K562 (cell line): ENCODE data around the gene NES. TPM values are rescaled to one million over a fixed set of nuclear protein-coding genes. Genes with fewer than 3 reads are reported as not detected.

ENCODE experiments used
- ATAC-seq: fragments of 200-7000 bp; cut with Tn5 transposase; 3 replicates; pipeline ENCODE4 v1.9.1; 2020; ENCODE audit warnings: moderate library complexity
- BruUV-seq: library from RNA; stranded (reverse); fragments of 400-500 nt; replicated peaks from 2 replicates; lab custom pipeline; 2021; lab: Mats Ljungman, UMichigan
- CTCF ChIA-PET: fragments of 300-600 bp; formaldehyde crosslinking; extraction: SDS; loops from one replicate; lab custom pipeline; 2021; ENCODE audit warnings: low intra/inter-chr PET ratio; lab: Yijun Ruan, JAX
- POLR2A ChIA-PET: fragments of 300-600, 350-650 bp; sonication (Branson Sonifier 250); formaldehyde crosslinking; extraction: SDS; loops from one replicate; lab custom pipeline; 2021; ENCODE audit warnings: antibody characterized with exemption, inconsistent platforms; lab: Yijun Ruan, JAX
- DNase-seq, 4 experiments: peaks; one replicate each; pipeline versions ENCODE4 v3.0.0 to v3.0.0-alpha.2; 2011 to 2018; ENCODE audit warnings: low spot score in 3 of 4, mixed read lengths in 3 of 4; ENCODE audit errors: extremely low read depth in 1 of 4
- FAIRE-seq: peaks from 2 replicates; lab custom pipeline; 2011; peaks lifted over from hg19 to GRCh38; lab: Jason Lieb, UNC
- H2AFZ ChIP-seq: 2 replicates; pipeline ENCODE4 v1.6.0; 2011; ENCODE audit warnings: low read depth, low read length, control low read depth, inconsistent platforms
- H3K27ac ChIP-seq: fragments of 200-600 bp; 3 replicates; pipeline ENCODE4 v1.8.0; 2011; ENCODE audit warnings: low read depth, mild to moderate bottlenecking, control low read depth, inconsistent platforms, low read length, moderate library complexity, mixed read lengths; ENCODE audit errors: extremely low read depth
- H3K27me3 ChIP-seq, 2 experiments: fragments of 300-600 bp in 1 of 2; 2 replicates in 1 of 2; 3 replicates in 1 of 2; pipeline versions ENCODE4 v1.6.0 to v1.8.0; 2011; ENCODE audit warnings: inconsistent platforms in 2 of 2, low read length in 2 of 2, mild to moderate bottlenecking in 1 of 2, mixed read lengths in 1 of 2, moderate library complexity in 1 of 2; ENCODE audit not compliant: control insufficient read depth in 2 of 2, insufficient read depth in 2 of 2
- H3K36me3 ChIP-seq: fragments of 300-600 bp; 3 replicates; pipeline ENCODE4 v1.8.0; 2011; ENCODE audit warnings: mild to moderate bottlenecking, low read length, inconsistent platforms; ENCODE audit not compliant: control insufficient read depth, insufficient read depth
- H3K4me1 ChIP-seq, 2 experiments: fragments of 200-600 bp in 1 of 2; replicated peaks in 1 of 2; 2 replicates in 1 of 2; 3 replicates in 1 of 2; pipeline versions ENCODE4 v1.5.1 to v1.8.0; 2011; ENCODE audit warnings: inconsistent platforms in 2 of 2, low read length in 2 of 2, mild to moderate bottlenecking in 1 of 2, mixed read lengths in 1 of 2, moderate library complexity in 1 of 2; ENCODE audit not compliant: control insufficient read depth in 2 of 2, insufficient read depth in 2 of 2
- H3K4me2 ChIP-seq: 2 replicates; pipeline ENCODE4 v1.6.1; 2011; ENCODE audit warnings: low read length, control low read depth, inconsistent platforms, mixed read lengths; ENCODE audit not compliant: insufficient read depth
- H3K4me3 ChIP-seq: fragments of 200-600 bp; sonication (generic), shearing (Covaris generic); 2 replicates; pipeline ENCODE4 v1.5.1; 2016; ENCODE audit warnings: control low read depth, inconsistent platforms
- H3K79me2 ChIP-seq: fragments of 200-600 bp; 3 replicates; pipeline ENCODE4 v1.8.0; 2011; ENCODE audit warnings: low read length, inconsistent platforms; ENCODE audit not compliant: control insufficient read depth, insufficient read depth
- H3K9ac ChIP-seq, 2 experiments: 2 replicates each; pipeline versions ENCODE4 v1.6.0 to v1.6.1; 2011; ENCODE audit warnings: low read depth in 2 of 2, low read length in 2 of 2, control low read depth in 1 of 2, inconsistent platforms in 1 of 2, mild to moderate bottlenecking in 1 of 2, mixed read lengths in 1 of 2; ENCODE audit not compliant: insufficient read depth in 1 of 2
- H3K9me1 ChIP-seq: one replicate; pipeline ENCODE4 v1.6.0; 2011; ENCODE audit warnings: inconsistent platforms, mild to moderate bottlenecking, low read length, moderate library complexity; ENCODE audit not compliant: control insufficient read depth, insufficient read depth
- H3K9me3 ChIP-seq: replicated peaks from 2 replicates; pipeline ENCODE4 v1.5.1; 2011; ENCODE audit warnings: low read depth, low read length, inconsistent platforms; ENCODE audit not compliant: control insufficient read depth, insufficient read depth
- H4K20me1 ChIP-seq: replicated peaks from 2 replicates; pipeline ENCODE4 v1.6.1; 2011; ENCODE audit warnings: low read length, inconsistent platforms, mixed read lengths; ENCODE audit not compliant: control insufficient read depth, insufficient read depth
- ZFP36 ChIP-seq: fragments of 150-350 bp; IDR thresholded peaks from 2 replicates; pipeline ENCODE4 v1.6.1; 2018; ENCODE audit warnings: low read length, low read depth; ENCODE audit not compliant: partially characterized antibody
- ZNF263 ChIP-seq: sonication (generic); formaldehyde crosslinking; IDR thresholded peaks from 2 replicates; pipeline ENCODE4 v1.8.0; 2022; ENCODE audit warnings: mild to moderate bottlenecking, missing genetic modification reagents, borderline replicate concordance
- ZNF75A ChIP-seq: fragments of 450-650 bp; formaldehyde crosslinking; IDR thresholded peaks from 2 replicates; pipeline ENCODE4 v1.4.0; 2020; ENCODE audit warnings: mild to moderate bottlenecking
- ZSCAN29 ChIP-seq: fragments of 450-650 bp; IDR thresholded peaks from 2 replicates; pipeline ENCODE4 v1.6.1; 2017
- WGBS: fragments of 100-300 bp; shearing (Covaris generic); methylation state at CpG from one replicate; pipeline ENCODE4 v1.1.6; 2016; ENCODE audit warnings: low coverage, mixed read lengths; ENCODE audit not compliant: insufficient coverage; ENCODE audit errors: missing lambda C conversion rate; 5-methylcytosine and 5-hydroxymethylcytosine counted together
- in situ Hi-C: fragments of 300-500 bp; cut with MboI; formaldehyde crosslinking; loops from 4 replicates; pipeline ENCODE4 v1.15.0; 2018; ENCODE audit warnings: inconsistent platforms, mixed read lengths
- intact Hi-C: fragments of 100-400 bp; cut with micrococcal nuclease; formaldehyde crosslinking; loops from 2 replicates; pipeline ENCODE4 v1.14.2; 2022
- polyA plus RNA-seq, 8 experiments: library from polyadenylated mRNA; depleted of rRNA in 4 of 8; stranded (reverse) in 5 of 8; unstranded in 3 of 8; fragments of >200 nt; fragmentation: Nextera tagmentation in 2 of 8; fragmentation: Illumina TruSeq in 1 of 8; extraction: Ambion mirVana in 2 of 8; extraction: Trizol in 1 of 8; gene quantifications; 2 replicates each; pipeline versions ENCODE4 v1.2.1 to v1.2.3, GENCODE V29; 2011 to 2014; ENCODE audit warnings: inconsistent platforms in 1 of 8, missing spikeins in 1 of 8
- total RNA-seq, 7 experiments: library from RNA; depleted of rRNA in 6 of 7; stranded (reverse); fragments of >200 nt in 6 of 7; fragmentation: Illumina TruSeq in 2 of 7; extraction: Trizol in 2 of 7; gene quantifications; 2 replicates each; pipeline versions ENCODE4 v1.2.1 to v1.2.3, GENCODE V29; 2011 to 2021; ENCODE audit warnings: low replicate concordance in 1 of 7

Gene NES
- total and polyA plus RNA-seq, 9 of the 15 experiments (the other 6 are each of a cell fraction or from before 2014, with no cell fraction given): 0.10 to 8.6 (median 4.2) TPM

DNA sequence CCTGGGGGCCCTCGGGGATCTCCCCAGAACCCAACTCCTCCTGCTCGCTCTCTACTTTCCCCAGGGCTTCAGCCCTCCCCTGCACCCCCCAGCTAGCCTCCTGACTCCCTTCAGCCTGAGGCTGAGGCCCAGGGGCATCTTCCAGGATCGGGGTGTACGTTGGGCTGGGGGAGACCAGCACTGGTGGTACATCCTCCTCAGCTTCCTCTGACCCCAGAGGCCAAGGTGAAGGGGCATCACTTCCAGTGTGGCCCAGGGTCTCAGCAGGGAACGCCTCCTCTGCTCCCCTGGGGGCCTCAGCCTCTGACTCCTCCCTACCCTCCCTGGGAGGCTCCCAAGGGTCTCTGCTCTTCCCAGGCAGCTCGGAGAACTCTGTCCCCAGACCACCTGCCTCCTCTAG is 6.8 kb downstream of the NES start:
- no peak overlapping the region for H3K27ac ChIP-seq
- ChIA-PET CTCF (no interaction called here), POLR2A (interaction anchor here (0.6 to 2.9 kb wide), 2 partner anchors 9 to 290 kb away, joined by 3 to 18 read pairs; no protein-coding TSS in a partner anchor)
- no peaks in the 10 kb centered on the region for H3K27me3 ChIP-seq
- DNase-seq (no peak), ATAC-seq (no peak), FAIRE-seq (no peak)
- H3K9ac ChIP-seq: peak overlapping the region in 1 of 2 experiments; percentile 87; a peak in 2 of 4 replicates
- no peaks in the 10 kb centered on the region for H4K20me1 ChIP-seq
- no peaks in the 10 kb centered on the region for H3K9me1 ChIP-seq
- no peak overlapping the region for H3K4me2 ChIP-seq
- no peak overlapping the region for H3K4me3 ChIP-seq
- peaks cover 17 to 73% of the 10 kb centered on the region in 2 experiments; a peak in 4 of 5 replicates for H3K4me1 ChIP-seq
- no peaks in the 10 kb centered on the region for H3K36me3 ChIP-seq
- BruUV-seq: no TSS peak
- H3K79me2 ChIP-seq: no peaks in the 10 kb centered on the region
- 67% methylated on average over 6 of the region's 6 CpGs for WGBS
- intact Hi-C loops: no loop called here
- no peaks in the 10 kb centered on the region for H3K9me3 ChIP-seq
- in situ Hi-C loops: no loop called here
- TF ChIP-seq ZFP36: peak; percentile 46
- no peak for TF ChIP-seq ZSCAN29
- H2AFZ ChIP-seq: no peak overlapping the region

DNA sequence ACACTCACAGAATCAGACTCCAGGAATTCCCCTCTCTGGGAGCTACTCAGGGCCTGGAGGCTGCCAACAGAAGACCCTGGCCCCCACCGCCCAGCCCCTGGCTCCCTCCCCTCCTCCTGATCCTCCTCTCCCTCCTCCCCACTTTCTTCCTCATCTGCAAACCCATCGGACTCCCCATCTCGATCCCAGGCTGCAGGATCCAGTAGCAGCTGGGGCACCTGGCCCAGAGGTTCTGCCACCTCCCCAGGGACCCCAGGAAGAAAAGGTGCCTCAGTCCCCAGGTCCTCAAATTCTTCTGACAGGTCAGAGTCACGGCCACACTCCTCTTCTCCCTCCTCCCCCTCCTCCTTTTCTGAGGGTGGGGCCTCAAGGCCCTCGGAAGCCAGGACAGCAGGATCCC is 7.4 kb downstream of the NES start:
- FAIRE-seq (no peak), DNase-seq (no peak), ATAC-seq (no peak)
- H3K4me1 ChIP-seq: peaks cover 22 to 72% of the 10 kb centered on the region in 2 experiments
- POLR2A ChIA-PET: interaction anchor here (2.9 kb wide), 1 partner anchor 8 kb away, joined by 18 read pairs; no protein-coding TSS in a partner anchor
- CTCF ChIA-PET: no interaction called here
- BruUV-seq: no TSS peak
- no peak for TF ChIP-seq ZNF75A (CRISPR knock-in tag)
- TF ChIP-seq ZNF263 (CRISPR knock-in tag): peak; percentile 90
- no peaks in the 10 kb centered on the region for H3K79me2 ChIP-seq
- 30% methylated on average over 3 of the region's 5 CpGs for WGBS
- no peak overlapping the region for H3K27ac ChIP-seq
- no peaks in the 10 kb centered on the region for H3K9me3 ChIP-seq
- H4K20me1 ChIP-seq: no peaks in the 10 kb centered on the region
- in situ Hi-C loops: no loop called here
- H3K9ac ChIP-seq: peak overlapping the region in 1 of 2 experiments; percentile 87; a peak in 2 of 4 replicates
- H3K4me2 ChIP-seq: no peak overlapping the region
- H3K27me3 ChIP-seq: no peaks in the 10 kb centered on the region
- no peak overlapping the region for H2AFZ ChIP-seq
- no peaks in the 10 kb centered on the region for H3K9me1 ChIP-seq
- intact Hi-C loops: no loop called here
- H3K36me3 ChIP-seq: no peaks in the 10 kb centered on the region
- H3K4me3 ChIP-seq: no peak overlapping the region
